Large intestine (tissue), 12 donors: ENCODE measurements around the gene USB1. TPM values are rescaled to one million over a fixed set of nuclear protein-coding genes. Genes with fewer than 3 reads are reported as not detected.

Experiments used
- DNase-seq, 2 donors: peaks; one replicate each; pipeline versions ENCODE4 v3.0.0 to v3.0.0-alpha.2; 2013
- H3K27ac ChIP-seq: one replicate; pipeline ENCODE4 v1.5.1; 2013; ENCODE audit warnings: low read length
- H3K27me3 ChIP-seq: 2 replicates; pipeline ENCODE4 v1.6.1; 2013; ENCODE audit warnings: low read length; ENCODE audit not compliant: control insufficient read depth, insufficient read depth
- H3K36me3 ChIP-seq: 2 replicates; pipeline ENCODE4 v1.6.1; 2013; ENCODE audit warnings: low read length; ENCODE audit not compliant: control insufficient read depth, insufficient read depth
- H3K4me1 ChIP-seq: one replicate; pipeline ENCODE4 v1.6.1; 2013; ENCODE audit warnings: low read length; ENCODE audit not compliant: control insufficient read depth, insufficient read depth
- H3K4me3 ChIP-seq: one replicate; pipeline ENCODE4 v1.5.1; 2013; ENCODE audit warnings: low read length
- H3K9me3 ChIP-seq: one replicate; pipeline ENCODE4 v1.6.1; 2013; ENCODE audit warnings: mild to moderate bottlenecking, low read depth, low read length, moderate library complexity; ENCODE audit not compliant: control insufficient read depth
- WGBS: methylation state at CpG from one replicate; pipeline ENCODE4 v1.1.5; 2013; ENCODE audit warnings: low lambda C conversion rate; ENCODE audit not compliant: insufficient coverage; 5-methylcytosine and 5-hydroxymethylcytosine counted together
- long read RNA-seq, 11 donors: transcript quantifications; one replicate each; lab custom pipeline, GENCODE V29; 2026
- polyA plus RNA-seq: library from polyadenylated mRNA; unstranded; fragments of 120-200 nt; gene quantifications from one replicate; pipeline ENCODE4 v1.2.1, GENCODE V29; 2013

The USB1 gene, protein sequence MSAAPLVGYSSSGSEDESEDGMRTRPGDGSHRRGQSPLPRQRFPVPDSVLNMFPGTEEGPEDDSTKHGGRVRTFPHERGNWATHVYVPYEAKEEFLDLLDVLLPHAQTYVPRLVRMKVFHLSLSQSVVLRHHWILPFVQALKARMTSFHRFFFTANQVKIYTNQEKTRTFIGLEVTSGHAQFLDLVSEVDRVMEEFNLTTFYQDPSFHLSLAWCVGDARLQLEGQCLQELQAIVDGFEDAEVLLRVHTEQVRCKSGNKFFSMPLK
- polyA plus RNA-seq: 26.5 TPM
- long read RNA-seq, donor 1, transcript USB1-201 (7 exons, 2,282 nt): major isoform, 7 of 8 reads
- long read RNA-seq, donor 1, partial matches to known transcripts: 0 of 8 reads
- long read RNA-seq, donor 1, other reads (novel, unspliced or antisense): 0 of 8 reads
- long read RNA-seq, donor 2, transcript USB1-201 (7 exons, 2,282 nt): major isoform, 8 of 12 reads
- long read RNA-seq, donor 2, partial matches to known transcripts: 0 of 12 reads
- long read RNA-seq, donor 2, other reads (novel, unspliced or antisense): 0 of 12 reads
- long read RNA-seq, donor 3: 0 reads
- long read RNA-seq, donor 4, partial matches to known transcripts: 0 of 3 reads
- long read RNA-seq, donor 4, other reads (novel, unspliced or antisense): 0 of 3 reads
- long read RNA-seq, donor 5, transcript USB1-201 (7 exons, 2,282 nt): major isoform, 5 of 6 reads
- long read RNA-seq, donor 5, partial matches to known transcripts: 0 of 6 reads
- long read RNA-seq, donor 5, other reads (novel, unspliced or antisense): 0 of 6 reads
- long read RNA-seq, donor 6, transcript USB1-201 (7 exons, 2,282 nt): major isoform, 12 of 15 reads
- long read RNA-seq, donor 6, partial matches to known transcripts: 0 of 15 reads
- long read RNA-seq, donor 6, other reads (novel, unspliced or antisense): 0 of 15 reads
- long read RNA-seq, donor 7, partial matches to known transcripts: 0 of 7 reads
- long read RNA-seq, donor 7, other reads (novel, unspliced or antisense): 0 of 7 reads
- long read RNA-seq, donor 8, partial matches to known transcripts: 0 of 4 reads
- long read RNA-seq, donor 8, other reads (novel, unspliced or antisense): 0 of 4 reads
- long read RNA-seq, donor 9, partial matches to known transcripts: 0 of 5 reads
- long read RNA-seq, donor 9, other reads (novel, unspliced or antisense): 0 of 5 reads
- long read RNA-seq, donor 10, partial matches to known transcripts: 0 of 6 reads
- long read RNA-seq, donor 10, other reads (novel, unspliced or antisense): 0 of 6 reads
- long read RNA-seq, donor 11, transcript USB1-201 (7 exons, 2,282 nt): major isoform, 8 of 10 reads
- long read RNA-seq, donor 11, partial matches to known transcripts: 0 of 10 reads
- long read RNA-seq, donor 11, other reads (novel, unspliced or antisense): 0 of 10 reads

DNA sequence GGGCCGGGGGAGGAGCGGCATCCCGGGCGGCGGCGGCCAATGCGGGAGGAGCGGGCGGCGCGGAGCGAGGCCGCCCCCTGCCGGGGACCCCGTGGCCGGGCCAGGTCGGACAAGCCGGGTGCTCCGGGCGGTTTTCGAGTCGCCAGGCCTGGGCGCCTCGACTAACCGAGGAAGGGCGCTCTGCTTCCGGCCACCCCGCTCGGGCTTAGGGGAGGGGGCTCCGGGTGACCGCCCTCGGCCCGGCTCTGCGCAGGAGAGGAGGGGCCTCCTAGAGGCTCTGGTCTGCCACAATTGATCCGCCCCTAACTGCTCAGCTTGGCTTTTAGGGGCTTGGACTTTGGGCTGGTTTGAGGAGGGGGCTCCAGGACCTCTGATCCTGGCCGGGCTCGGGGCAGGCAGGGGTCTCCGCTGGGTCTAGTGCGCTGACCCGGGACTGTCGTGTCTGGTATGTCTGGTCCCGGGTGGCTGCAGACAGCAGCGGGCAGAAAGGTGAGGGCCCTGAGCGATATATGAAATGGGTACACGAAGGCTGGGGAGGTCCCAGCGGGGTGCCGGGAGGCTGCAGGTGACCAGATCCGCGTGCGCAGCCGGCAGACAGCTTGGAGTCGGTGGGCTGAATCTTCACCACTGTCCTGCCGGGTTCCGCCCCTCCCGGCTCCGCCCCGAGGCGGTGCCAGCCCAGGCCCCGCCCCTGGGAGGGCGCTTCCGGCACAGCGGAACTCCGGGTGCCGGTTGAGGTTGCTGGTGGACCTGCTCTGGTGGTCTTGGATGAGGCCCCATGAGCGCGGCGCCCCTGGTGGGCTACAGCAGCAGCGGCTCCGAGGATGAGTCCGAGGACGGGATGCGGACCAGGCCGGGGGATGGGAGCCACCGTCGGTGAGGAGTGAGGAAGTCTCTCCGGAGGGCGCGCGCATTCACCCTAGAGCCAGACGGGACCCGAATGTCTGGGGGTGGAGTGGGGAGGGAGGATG, at the start of gene USB1:
TSS of gene USB1 (plus strand) at position 702 of the 971 bp plus-strand sequence. CDS start at position 779, 77 bp downstream.
- WGBS: no CpG with 5 or more reads among the region's 81 CpGs
- peak within 1 kb of the TSS; percentile 89 for H3K4me3 ChIP-seq

DNA sequence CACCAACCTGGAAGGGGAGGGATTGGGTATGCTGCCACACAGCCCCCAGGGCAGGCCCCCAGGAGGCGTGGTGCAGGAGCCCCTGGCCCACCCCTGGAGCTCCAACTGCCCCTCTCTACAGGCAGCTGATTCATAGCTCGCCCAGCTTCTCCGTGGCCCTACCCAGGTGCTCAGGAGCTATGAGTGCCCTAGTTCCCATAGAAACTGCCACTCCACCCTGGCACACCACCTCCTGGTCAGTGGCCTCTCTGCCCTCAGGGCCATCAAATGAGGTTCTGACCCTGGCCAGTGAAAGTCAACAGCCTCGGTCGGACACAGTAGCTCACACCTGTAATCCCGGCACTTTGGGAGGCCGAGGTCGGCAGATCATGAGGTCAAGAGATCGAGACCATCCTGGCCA, 48.3 kb upstream of the USB1 start:
- no peaks in the 10 kb centered on the region for H3K36me3 ChIP-seq
- no peaks in the 10 kb centered on the region for H3K9me3 ChIP-seq
- H3K4me1 ChIP-seq: no peaks in the 10 kb centered on the region
- no peak overlapping the region for H3K27ac ChIP-seq
- no peaks in the 10 kb centered on the region for H3K27me3 ChIP-seq
- H3K4me3 ChIP-seq: no peak overlapping the region
- WGBS: 60% methylated on average over 1 of the region's 9 CpGs
- DNase-seq: no peak

More for the DNA sequence above, at the start of gene USB1:
- Histone ChIP-seq H3K9me3 (no peaks in the 10 kb centered on the region), H3K27me3 (no peaks in the 10 kb centered on the region), H3K36me3 (peaks cover 24% of the 10 kb centered on the region), H3K4me1 (peaks cover 4% of the 10 kb centered on the region), H3K27ac (peak within 1 kb of the TSS; percentile 83)
- DNase-seq: peak; percentile 84

GRCh38 chr16:57953857-57954256, 47.4 kb upstream of the USB1 start:
- Histone ChIP-seq H3K4me1 (no peaks in the 10 kb centered on the region), H3K4me3 (no peak overlapping the region), H3K9me3 (no peaks in the 10 kb centered on the region), H3K27ac (no peak overlapping the region), H3K36me3 (no peaks in the 10 kb centered on the region), H3K27me3 (no peaks in the 10 kb centered on the region)
- DNase-seq: no peak
- no CpG with 5 or more reads among the region's 1 CpG for WGBS

- H3K4me1 ChIP-seq: no peaks in the 10 kb centered on the region
- no CpG with 5 or more reads among the region's 12 CpGs for WGBS
- H3K4me3 ChIP-seq: no peak overlapping the region
- H3K27ac ChIP-seq: no peak overlapping the region
- DNase-seq: no peak
- H3K36me3 ChIP-seq: no peaks in the 10 kb centered on the region
- no peaks in the 10 kb centered on the region for H3K9me3 ChIP-seq
- no peaks in the 10 kb centered on the region for H3K27me3 ChIP-seq
Observed at GRCh38 chr16:57955572-57956188, 45.5 kb upstream of the USB1 start.

GRCh38 chr16:57956270-57956808, 44.9 kb upstream of the USB1 start:
- Histone ChIP-seq H3K4me3 (no peak overlapping the region), H3K27ac (no peak overlapping the region), H3K9me3 (no peaks in the 10 kb centered on the region), H3K36me3 (no peaks in the 10 kb centered on the region), H3K4me1 (no peaks in the 10 kb centered on the region), H3K27me3 (no peaks in the 10 kb centered on the region)
- no peak for DNase-seq
- no CpG with 5 or more reads among the region's 8 CpGs for WGBS

DNA sequence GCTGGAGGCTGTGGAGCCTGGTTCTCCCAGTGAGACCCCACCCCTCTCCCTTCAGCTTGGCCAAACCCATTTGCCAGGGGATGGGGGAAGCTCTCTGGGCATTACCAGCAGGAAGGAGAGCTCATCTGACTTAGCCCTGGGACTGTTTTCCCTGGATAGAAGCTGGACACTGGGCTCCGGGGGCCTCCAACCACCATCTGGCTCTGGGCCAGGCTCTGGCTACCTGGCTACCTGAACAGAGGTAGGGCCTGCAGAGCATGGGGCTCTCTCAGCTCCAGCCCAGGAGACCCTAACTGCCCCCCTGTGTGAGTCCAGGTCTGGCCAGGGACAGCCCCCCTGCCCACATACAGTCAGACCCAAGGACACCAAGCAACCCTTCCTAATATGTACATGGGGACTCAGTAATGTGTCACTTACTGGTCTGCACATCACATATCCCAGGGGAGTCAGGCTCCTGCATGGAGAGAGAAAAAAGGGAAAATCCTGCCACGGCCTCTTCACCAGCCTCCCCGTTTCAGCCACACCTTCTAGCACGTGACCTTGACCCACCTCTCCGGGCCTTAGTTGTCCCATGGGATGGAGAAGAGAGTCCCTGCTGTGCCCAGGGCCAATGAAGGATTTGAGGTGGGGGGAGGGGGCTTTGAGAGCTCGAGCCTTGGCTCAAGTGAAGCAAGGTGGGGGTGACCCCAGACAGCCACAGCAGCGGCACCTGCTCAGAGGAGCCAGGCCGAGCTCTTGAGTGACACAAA, 44.1 kb upstream of the USB1 start:
- H3K27me3 ChIP-seq: no peaks in the 10 kb centered on the region
- no peak overlapping the region for H3K4me3 ChIP-seq
- no peaks in the 10 kb centered on the region for H3K4me1 ChIP-seq
- H3K9me3 ChIP-seq: no peaks in the 10 kb centered on the region
- H3K27ac ChIP-seq: no peak overlapping the region
- DNase-seq: no peak
- no CpG with 5 or more reads among the region's 8 CpGs for WGBS
- H3K36me3 ChIP-seq: no peaks in the 10 kb centered on the region

DNA sequence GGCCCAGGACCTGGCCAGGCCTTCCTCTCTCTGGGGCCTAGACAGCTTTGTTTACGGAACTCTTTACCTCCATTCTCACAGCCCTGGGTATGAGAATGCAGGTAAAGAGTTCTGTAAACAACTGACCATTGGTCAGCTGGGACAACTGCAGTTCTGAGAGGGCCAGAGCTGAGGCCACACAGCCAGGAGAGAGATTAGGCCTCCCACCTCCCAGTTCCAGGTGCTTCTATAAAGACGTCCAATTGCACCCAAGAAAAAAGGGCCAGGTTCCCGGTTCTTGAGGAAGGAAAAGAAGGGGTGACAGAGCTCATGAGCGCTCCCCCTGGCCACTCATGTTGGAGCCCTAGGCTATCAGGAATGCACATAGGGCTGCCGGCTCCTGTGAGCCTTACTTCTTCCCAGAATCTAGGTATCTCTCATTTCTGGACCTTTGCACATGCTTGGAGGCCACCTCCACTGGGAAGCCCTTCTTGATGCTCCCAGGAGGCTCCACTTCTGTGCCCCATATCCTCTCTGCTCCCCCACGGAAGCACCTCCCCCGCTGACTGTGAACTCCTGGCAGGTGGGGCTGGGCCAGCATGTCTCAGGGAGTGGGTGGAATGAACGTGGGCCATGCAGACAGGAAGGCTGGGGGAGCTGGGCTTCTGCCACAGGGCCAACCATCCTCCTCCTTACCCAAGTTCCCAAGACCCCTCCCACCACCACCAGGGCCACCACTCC, 43.4 kb upstream of the USB1 start:
- DNase-seq: no peak
- Histone ChIP-seq H3K27me3 (no peaks in the 10 kb centered on the region), H3K9me3 (no peaks in the 10 kb centered on the region), H3K36me3 (no peaks in the 10 kb centered on the region), H3K27ac (no peak overlapping the region), H3K4me1 (no peaks in the 10 kb centered on the region), H3K4me3 (no peak overlapping the region)
- no CpG with 5 or more reads among the region's 8 CpGs for WGBS

DNA sequence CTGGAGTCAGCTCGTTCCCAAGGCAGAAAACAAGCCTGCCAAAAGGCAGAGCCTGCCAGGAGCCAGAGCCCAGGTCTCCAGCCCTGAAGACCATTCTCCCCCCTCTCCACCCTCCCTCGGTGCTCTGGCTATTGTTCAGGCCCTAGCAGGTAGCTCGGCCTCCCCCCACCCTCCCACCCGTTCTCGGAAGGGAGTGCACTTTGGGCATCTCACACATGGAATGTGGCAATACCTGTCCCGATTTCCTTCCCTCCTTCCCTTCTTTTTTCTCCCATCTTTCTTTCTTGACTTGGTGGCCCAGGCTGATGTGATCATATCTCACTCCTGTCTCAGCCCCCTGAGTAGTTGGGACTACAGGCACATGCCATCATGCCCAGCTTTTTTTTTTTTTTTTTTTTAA, 42.7 kb upstream of the USB1 start:
- H3K27me3 ChIP-seq: no peaks in the 10 kb centered on the region
- H3K27ac ChIP-seq: no peak overlapping the region
- WGBS: no CpG with 5 or more reads among the region's 6 CpGs
- H3K9me3 ChIP-seq: no peaks in the 10 kb centered on the region
- no peak for DNase-seq
- H3K36me3 ChIP-seq: no peaks in the 10 kb centered on the region
- H3K4me3 ChIP-seq: no peak overlapping the region
- no peaks in the 10 kb centered on the region for H3K4me1 ChIP-seq
